NCI-H1417 (cell line): ENCODE results near the gene CMIP.

ENCODE experiments used
- DNase-seq, 3 experiments: peaks; one replicate each; lab custom pipeline; 2025; lab: John Stamatoyannopoulos, UW

The CMIP gene

DNA sequence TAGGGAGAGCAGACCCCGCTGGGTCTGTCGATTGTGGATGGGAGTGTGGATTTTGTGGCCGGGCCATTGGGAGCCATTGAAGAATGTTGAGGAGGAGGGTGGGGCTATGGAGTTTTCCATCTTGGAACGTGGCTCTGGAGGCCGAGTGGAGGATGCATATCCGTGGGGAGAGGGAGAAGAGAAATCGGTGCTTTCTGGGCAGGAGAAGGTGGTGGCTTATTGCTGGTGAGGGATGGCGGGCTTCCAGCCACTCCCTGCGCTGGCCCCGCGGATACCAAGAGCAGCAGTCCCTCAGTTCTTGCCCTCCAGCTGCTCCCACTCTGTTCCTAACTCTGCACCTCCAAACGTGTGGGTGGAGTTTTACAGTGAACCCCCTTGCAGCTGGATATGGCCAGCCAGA is 162.4 kb downstream of the CMIP start:
- DNase-seq, result no peak

DNA sequence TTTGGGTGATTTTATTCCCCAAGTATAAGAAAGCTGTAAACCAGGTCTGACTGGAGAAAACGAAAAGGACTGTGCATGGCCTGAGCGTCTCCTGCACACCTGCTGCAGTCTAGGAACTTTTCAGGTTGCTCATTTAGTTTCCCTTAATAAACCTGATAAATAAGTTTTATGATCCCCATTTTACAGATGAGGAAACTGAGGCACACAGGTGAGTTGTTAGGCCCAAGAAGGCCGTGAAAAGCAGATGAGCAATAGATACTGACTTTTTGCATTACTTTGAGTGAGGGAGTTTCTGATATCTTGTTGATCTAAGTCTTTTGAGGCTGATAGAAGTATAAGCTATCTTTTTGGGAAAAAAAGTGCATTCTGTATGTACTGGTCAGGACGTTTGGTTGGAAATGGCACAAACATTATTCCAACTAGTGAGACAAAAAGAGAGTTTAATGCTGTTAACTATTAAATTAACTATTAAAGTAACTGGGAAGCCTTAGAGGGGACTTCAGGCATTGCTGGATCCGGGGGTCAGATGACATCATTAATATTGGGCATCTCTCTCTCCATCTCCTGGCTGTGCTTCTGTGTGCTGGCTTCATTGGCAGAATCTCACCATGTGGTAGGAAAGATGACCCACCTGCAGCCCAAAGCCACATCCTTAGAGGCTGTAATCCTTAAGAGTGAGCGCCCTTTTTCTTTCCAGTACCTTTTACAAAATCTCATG is 163.4 kb downstream of the CMIP start:
- DNase-seq, result no peak

DNA sequence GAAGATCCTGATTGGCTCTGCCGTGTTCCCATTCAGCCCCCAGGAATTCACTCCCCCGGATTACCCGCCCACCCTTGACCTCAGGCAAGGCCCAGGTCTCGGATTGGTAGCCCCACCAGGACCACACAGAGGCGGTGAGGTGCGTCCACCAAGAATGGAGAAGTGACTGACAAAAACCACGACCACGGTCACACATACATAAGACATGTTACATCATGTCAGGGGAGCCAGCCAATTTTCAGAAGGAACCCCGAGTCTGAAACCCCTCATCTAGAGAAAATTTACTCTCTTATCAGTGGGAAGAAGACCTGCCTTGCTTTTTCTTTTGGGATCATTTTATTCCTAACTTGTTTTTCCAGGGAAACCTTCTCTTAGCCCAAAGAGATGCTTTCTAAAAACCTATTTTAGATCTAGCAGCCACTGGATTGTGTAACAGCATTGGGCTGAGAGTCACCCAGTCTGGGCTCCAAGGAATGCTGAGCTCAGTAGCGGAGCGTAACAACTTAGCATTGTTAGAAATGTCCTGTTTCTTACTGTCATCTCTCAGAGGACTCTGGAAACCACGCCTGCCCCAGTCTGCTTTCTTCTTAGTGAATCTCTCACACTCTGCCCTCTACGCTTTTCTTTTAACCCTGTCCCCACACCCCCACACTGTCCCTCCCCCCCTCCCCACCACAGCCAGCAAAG is 164.1 kb downstream of the CMIP start:
- DNase-seq, result no peak

DNA sequence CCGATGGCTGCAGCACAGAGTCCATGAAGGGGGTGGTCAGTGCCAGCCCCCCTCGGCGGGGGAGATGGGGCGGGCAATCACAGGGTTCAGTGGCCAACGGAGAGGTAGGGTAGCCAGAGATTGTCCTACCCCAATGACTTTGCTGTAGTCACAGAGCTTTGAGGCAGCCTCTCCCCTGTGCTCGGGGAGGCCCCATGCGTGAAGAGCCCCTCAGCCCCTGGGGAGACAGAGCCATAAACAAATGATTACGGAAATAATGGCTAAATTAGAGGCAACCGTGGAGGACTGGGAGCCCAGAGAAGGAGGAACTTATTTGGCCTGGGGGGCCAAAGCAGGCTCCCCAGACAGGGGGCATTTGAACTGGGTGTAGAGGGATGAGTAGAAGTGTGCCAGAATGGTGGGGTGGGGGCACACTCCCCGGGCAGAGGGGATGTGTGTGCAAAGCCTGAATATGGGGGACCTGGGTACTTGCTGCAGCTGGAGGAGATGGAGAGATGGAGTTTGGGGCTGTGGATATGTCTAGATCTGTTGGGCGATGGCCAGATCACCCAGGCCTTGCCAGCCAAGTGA is 164.8 kb downstream of the CMIP start:
- DNase-seq, result no peak

DNA sequence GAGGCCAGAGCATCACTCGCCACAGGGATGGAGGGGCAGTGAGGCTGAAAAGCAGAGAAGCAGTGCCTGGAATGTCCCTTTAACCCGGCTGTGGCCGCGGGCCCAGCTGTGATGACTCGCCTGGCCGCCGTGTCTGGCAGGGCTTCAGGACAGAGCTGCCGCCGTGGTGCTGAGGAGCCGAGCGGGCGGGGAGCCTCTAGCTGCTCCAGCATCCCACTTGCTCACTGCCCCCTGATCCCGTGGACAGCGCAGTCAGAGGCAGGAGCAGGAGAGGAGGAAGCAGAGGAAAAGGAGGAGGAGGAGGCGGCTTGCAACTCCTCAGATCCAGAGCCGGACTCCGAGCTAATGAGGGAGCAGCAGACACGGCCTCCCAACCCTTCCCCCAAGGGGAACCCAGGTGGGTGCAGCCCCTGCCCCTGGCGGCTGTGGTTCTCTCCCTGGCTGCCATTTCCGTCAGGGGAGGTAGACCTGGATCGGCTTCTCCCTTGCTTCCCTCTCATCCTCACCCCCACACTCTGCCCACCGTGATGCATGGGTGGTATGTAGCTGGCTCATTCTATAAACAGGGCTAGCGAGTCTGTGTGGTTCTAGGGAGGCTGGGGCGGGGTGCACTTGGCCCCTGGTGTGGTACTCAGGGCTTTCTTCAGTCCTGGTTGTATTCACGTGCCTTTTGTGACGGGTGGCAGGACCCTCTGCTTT is 165.7 kb downstream of the CMIP start:
- DNase-seq, result no peak

DNA sequence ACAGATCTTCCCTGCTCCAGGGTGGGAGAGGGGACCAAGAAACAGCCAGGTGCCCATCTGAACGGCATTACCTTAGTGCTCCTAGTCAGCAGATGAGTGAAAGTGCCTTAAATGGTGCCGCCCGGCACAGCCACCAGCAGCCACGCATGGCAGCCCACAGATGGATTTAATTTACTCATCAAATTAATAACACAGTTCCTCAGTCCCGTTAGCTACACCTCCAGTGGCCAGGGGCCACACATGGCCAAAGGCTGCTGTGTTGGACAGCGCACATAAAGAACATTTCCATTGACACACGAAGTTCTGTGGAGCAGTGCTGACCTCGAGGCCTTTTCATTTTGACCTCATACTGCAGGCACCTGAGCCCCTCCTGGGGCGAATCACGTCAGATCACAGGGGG is 166.3 kb downstream of the CMIP start:
- DNase-seq, result no peak

DNA sequence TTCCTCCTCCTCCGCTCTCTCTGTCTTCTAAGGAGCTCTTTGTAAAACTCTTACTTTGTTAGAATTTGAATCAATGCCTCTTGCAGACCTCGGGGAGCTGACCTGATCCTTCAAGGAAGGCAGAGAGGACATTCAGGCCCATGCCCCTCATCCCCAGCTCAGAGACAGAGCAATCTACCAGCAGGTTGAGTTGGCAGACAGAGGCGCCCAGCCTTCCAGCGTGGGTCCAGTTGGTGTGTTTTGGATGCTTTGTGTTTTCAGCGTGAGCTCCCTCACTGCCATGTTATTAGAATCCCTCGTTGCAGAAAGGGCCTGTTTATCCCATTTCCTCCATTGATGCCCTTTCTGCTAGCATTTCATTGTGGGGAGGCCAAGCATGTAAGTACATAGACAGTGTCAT is 167.1 kb downstream of the CMIP start:
- no peak for DNase-seq

DNA sequence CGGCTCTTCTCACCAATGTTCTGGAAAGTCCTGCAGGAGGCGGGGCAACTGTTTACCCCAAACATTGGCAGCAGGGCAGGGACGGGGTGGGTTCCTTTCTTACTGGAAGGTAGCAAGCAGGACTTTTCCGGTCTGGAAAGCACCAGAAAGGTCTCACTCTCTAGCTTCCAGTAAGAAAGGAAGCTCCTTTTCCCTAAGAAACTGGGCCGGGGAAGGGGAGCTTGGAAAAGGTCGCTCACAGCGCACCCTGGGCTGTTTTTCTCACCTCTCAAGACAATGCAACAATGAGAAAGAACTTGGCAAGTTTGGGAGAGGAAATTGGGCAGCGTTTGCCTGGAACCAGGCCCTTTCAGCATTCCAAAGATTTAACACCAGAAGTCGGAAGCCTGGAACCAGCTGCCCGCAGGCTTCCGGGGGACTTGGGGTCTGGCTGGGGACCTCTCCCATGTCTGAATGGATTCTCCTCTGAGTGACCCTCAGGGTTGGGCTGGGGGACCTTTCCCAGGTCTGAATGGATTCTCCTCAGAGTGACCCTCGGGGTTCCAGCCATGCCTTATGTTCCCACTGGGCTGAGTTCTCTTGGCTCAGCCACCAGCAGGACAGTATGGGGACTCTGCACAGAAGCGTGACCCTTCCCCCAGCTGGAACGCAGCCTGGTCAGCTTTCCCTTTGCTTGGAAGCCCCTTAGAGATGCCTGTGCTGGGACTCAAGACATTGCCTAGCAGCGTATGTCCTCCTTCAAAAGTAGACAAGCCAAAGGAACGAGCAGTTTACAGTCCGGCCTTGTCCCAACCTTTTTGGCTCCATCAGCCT is 167.9 kb downstream of the CMIP start:
- no peak for DNase-seq

DNA sequence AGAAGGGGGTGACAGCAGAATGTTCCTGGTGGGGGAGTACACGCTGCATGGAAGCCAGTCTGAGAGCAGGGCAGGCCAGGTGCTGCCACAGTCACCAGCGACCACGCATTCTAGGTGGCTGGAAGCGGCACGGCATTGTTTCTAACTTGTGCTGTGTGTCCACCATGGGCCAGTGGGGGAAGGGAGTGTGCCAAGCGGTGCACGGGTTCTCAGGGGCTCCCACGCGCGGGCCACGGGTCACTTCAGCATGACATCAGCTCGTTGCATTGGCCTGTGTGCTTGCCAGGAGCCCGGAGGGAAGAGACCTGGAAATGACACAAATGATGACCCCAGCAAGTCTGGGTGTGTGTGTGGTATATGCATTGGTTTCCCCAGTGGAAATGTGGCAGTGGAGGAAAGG is 169.6 kb downstream of the CMIP start:
- no peak for DNase-seq

DNA sequence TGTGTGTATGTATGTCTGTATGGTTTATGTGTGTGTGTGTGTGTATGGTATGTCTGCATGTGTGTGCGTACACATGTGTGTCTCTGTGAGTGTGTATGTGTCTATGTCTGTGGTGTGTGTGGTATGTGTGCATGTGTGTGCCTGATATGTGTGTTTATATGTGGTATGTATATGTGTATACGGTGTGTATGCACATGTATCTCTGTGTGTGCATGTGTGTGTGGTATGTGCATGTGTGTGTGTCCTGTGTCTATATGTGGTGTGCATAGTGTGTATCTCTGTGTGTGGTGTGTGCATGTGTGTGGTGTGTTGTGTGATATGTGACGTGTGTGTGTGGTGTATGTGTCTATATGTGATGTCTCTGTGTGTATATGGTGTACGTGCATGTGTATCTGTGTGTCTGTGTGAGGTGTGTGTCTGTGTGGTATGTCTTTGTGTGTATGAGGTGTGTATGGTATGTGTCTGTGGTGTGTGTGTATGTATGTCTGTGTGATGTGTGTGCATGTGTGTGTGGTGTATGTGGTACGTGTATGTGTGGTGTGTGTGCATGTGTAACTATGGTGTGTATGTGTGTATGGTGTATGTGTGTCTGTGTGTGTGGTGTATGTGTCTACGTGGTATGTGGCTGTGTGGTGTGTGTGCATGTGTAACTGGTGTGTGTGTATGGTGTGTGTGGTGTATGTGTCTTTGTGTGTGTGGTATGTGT is 170.2 kb downstream of the CMIP start:
- no peak for DNase-seq

DNA sequence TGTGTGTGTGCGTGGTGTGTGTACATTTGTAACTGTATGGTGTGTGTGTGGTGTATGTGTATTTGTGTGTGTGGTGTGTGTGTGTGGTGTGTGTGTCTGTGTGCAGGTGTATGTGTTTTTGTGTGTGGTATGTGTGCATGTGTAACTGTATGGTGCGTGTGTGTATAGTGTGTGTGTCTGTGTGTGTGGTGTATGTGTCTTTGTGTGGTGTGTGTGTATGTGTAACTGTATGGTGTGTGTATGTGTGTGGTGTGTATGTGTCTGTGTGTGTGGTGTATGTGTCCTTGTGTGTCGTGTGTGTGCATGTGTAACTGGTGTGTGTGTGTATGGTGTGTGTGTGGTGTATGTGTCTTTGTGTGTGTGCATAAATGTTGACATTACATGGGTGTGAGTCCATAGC is 170.8 kb downstream of the CMIP start:
- no peak for DNase-seq

DNA sequence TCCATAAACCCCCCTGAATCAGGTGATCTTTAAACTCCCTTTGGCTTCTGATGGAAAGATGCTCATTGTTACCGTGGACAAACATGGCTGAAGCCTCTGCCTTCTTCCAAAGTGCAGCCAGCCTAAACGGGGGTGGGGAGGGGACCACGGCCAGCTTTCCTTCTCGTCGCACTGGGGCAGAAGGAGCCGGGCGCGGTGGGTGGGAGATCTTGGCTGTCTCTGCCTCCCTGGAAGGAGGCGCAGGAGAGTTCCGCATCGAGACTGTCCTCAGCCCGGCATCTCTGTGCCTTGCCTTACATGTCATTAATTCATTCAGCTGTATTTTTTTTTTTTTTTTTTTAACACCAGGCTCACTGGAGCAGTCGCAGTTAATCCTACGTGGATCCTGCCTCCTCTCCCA is 171.2 kb downstream of the CMIP start:
- no peak for DNase-seq

DNA sequence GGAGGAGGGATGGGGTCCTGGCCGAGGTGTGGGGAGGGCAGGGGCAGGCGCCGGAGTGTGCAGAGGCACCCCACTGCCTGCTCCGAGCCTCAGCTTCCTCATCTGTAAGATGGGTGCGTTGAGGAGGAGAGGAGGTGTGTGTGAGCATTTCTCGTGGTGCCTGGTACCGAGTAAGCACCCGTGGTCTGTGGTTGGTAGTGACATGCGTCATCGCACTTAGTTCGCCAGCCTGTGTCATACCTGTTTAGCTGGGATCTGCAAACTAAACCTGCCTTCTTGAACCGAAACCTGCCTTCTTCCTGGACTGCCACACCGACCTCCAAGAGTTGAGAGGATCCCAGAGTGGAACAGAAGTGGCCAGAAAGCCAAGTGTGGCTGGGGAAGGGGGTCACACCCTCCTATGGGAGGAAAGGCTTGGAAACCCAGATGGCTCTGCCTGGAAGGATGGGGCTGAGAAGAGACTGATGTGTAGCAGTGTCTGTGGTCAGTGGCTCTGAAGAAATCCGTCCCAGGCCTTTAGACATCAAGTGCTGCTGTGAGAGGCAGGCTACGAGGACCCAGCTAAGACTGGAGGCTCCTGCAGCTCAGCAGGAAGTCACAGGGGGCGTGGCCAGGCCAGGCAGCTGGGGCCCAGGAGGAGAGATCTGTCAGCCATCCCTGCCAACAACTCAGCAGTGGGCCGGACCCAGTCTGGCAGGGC is 171.9 kb downstream of the CMIP start:
- DNase-seq, result no peak

DNA sequence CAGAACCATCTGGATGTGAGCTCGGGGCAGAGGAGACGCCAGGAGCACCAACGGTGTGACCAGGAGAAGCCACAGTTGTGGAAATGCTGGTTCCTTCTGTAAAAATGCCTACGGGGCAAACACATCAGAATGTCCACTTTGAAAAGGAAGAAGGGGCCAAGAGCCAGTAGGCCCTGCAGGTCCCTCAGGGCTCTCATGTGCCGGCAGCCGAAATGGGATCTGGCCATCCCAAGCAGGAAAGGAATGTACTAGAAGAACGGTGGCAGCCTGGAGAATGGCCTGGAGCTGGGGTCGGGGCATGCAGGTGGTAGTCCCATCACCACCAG is 172.4 kb downstream of the CMIP start:
- DNase-seq, result no peak

DNA sequence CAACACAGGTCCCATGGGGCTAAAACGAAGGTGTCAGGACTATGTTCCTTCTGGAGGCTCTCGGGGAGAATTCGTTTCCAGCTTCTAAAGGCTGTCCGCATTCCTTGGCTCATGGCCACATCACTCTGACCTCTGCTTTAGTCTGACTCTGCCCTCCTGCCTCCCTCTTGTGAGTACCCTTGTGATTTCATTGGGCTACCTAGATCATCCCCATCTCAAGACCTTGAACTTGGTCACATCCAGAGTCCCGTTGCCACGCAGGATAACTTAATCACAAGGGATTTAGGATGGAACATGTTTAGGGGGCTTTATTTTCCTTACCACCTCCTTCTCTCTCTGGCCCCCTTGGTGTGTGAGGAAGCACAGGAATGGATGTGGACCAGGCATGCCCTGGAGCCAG is 173.6 kb downstream of the CMIP start:
- DNase-seq, result no peak

DNA sequence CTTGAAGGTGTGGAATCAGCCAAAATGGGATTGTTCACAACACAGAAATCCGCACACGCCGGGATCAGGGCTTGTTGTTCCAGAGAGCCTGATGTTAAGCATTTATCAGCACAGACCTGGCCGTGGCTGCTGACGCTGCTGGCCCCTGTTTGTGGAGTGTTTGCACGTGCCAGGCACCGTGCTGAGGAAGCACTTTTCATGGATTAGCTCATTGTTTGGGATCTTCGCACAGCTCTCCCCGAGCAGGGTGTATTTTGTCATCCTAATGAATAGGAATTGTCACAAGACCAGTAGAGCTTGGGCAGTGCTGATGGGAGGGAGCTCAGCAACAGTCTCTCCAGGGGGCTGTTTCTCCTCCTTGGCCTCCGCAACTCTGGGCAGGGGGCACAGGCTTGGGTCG is 174.1 kb downstream of the CMIP start:
- DNase-seq, result peak in 2 of 3 experiments; percentile 67 to 92

DNA sequence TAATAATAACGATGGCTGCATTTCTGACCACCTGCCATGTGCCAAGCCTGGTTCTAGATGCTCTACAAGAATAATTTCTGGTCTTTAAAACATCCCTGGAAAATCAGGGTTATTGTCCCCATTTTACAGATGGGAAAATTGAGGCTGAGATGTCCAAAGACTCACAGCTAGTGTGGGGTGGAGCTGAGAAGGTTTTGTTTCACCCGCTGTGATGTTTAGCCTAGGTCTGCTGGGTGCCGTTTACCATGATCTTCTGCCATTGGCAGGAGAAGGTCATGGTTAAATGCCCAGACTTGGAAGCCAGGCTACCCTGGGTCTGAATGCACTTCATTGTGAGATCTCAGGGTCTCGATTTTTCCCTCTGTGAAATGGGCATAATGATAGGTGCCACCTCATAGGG is 175.4 kb downstream of the CMIP start:
- no peak for DNase-seq

DNA sequence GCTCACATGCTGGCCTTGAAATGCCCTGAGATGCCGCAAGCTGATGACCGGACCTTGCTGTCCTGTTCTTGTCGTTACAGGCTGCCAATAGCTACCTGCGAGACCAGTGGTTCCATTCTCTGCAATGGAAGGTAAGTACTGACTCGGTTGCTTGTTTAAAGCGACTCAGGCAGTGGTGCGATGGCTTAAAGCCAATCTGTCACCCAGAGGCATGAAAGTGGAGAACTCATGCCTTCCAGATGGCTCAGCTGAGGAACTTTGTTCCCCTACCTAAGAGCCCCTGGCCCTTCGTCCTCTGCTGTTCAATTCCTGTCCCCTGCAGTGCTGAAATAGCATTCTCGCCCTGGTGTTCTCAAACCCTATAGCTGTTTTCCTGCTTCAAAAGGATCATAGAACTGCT is 176.2 kb downstream of the CMIP start:
- DNase-seq, result no peak

DNA sequence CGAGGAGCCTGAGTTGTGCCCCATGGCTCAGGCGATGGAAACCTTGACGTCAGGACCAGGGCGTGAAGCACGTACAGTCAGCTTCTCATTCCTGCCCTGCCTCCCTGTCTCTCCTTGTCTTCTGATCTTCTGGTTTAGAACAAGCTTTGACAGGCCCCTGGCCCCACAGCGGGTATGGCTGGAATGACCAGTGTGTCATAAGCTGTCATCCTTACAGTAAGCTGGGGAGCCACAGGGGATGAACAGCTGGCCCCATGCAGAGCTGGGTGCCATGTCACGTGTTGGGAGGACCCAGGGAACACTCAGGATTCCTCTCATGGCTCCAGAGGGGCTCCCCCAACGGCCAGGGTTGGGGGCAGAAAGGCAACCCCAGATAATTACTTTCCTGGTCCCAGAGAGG is 176.9 kb downstream of the CMIP start:
- no peak for DNase-seq

DNA sequence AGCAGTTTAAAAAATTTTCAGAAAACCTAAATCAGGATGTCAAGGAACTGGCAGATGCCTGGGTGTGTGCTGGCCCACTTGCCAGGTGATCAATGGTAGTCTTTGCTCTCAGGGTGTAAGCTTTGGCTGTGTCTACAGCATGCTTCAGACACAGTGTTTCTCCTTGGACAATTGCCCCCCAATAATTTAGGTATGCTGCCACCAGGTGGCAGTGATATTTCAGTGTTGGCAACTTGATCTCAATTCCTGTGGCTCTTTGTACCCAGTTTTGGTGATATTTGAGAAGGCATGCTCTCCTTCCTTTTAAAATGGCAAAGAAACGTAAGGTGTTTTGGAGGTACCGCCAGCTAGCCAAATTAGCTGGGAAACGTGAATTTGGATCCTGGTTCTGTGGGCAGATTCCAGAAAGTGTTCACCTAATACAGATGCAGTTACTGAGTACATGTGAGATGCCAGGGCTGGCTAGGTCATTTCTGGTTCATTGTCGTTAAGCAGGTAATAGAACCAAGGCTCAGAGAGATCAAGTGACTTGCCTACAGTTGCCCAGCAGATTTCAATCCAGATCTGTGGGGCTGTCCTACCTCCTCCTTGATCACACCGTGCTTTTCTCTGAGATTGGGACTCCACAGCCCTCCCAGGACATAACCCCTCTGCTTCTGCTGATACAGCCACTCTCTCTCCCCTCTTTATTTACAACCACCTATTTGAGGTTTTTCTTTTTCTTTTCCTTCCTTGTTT is 178.9 kb downstream of the CMIP start:
- peak; percentile 10 to 85 (median 61) for DNase-seq
